Right ventricle myocardium superior (tissue), 1 donor: ENCODE results near the gene IGLON5. TPM values are rescaled to one million over a fixed set of nuclear protein-coding genes. Genes with fewer than 3 reads are reported as not detected.
A peak's percentile ranks its signal among the peaks of the same experiment; 100 is the strongest.

Experiments used
- ATAC-seq: fragments of 200-7000 bp; cut with Tn5 transposase; one replicate; pipeline ENCODE4 v1.9.1; 2020; ENCODE audit warnings: mild to moderate bottlenecking; ENCODE audit not compliant: poor library complexity
- DNase-seq: peaks from one replicate; pipeline ENCODE4 v3.0.0-alpha.2; 2020
- intact Hi-C: fragments of 100-400 bp; cut with DNase I; formaldehyde crosslinking; loops from one replicate; pipeline ENCODE4 v1.11.2; 2022
- total RNA-seq: library from RNA; stranded (reverse); fragmentation: NEBNext Ultra II Directional; extraction: Animal tissue kit (Norgen Biotek cat#: 25700); gene quantifications from one replicate; pipeline ENCODE4 v1.2.1, GENCODE V29; 2021
- donor health status: DM: no; HTN: yes; CAD: no; lungs with severe emphysema.

IGLON5 gene
- total RNA-seq, 1 donor from 2014 or later, result not detected

DNA sequence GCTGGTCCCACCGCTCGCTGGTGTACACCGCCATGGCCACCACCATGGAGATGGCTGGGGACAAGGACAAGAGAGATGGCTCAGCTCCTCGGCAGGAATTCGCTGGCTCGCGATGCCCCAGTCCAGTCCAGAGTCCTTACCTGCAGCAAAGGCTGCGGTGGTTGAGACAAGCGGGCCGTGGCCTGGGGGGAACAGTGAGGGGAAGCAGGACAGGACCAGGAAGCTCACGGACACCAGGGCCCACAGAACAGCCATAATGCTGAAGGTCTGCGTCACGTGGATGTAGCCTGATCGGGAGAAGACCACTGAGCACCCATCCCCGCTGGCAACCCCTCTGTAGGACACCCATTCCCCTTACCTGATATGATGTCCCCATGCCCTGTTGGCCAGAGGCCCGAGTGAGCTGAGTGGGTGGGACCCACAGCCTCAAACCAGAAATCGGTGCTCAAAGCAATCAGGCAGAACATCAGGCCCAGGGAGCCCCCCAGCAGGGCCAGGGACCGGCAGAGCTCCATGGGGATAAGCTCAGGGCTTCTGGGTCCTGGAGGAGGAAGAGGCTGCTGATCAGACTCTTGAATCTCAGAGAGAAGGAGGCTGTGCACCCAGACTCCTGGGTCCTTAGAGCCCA, 60.7 kb downstream of the IGLON5 start:
- DNase-seq (peak; percentile 33), ATAC-seq (no peak)
- intact Hi-C loops, result no loop called here

DNA sequence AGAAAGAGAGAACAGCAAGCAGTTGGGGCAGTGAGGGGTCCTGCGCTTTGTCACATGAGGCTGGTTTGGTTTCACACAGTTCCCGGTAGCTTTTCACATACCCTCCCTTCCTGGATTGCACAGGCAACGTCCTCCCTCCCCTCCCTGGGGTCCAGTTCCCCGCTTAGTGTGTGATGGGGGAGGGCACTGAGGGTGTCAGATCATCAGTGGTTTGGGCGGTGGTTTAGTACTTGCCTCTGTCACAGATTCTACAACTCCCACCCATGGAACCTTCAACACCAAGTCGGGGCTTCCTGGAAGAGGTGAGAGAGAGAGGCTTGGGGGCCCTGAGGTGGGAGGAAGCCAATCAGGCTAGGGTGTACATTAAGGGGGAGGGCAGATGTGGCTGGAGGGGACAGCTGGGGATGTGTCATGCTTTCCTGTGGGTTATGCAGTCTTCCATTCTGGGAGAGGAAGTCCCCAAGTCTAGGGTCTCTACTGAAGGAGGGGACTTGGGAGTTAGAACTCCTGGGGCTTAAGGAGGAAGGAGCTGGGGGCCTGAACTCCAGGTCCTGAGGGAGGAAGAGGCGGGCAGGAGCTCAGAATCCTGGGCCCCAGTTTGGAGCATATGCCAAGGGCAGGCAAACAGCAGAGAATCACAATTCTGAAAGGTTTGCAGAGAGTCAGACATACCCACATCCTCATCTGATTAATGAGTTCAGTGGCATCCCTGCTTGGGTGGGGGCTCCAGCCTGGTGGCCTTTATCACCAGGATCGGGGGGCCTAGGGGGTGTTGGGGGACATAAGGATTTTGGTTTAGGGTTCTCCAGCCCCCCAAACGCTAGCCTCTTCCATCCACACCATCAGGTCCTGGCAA, 61.4 kb downstream of the IGLON5 start, which contains the start of gene NKG7:
Gene NKG7 (minus strand): TSS at position 6 of the 856 bp plus-strand sequence. CDS start 119 bp downstream, outside the sequence.
- ATAC-seq, result no peak
- intact Hi-C loops, result no loop called here

DNA sequence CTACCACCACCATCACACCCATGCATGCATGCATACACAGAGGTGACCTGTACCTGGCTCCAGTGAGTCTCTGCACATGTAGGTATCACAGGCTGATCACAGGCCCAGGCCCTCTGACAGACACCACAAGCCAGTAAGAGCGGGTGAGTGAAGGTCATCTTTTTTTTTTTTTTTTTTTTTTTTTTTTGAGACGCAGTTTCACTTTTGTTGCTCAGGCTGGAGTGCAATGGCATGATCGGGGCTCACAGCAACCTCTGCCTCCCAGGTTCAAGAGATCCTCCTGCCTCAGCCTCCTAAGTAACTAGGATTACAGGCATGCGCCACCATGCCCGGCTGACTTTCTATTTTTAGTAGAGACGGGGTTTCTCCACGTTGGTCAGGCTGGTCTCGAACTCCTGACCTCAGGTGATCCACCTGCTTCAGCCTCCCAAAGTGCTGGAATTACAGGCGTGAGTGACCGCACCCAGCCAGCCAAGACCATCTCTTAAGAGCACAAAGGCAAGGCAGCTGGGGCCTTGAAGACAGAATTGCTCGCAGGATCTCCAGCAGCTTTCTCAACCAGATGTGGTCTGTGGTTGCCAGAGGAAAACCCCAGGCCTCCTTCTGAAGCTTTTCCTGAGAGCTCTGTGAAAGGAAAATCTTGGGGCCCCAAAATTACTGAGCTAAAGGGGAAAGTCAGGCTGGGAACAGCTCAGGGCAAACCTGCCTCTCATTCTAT, 64.2 kb downstream of the IGLON5 start:
- ATAC-seq (no peak), DNase-seq (peak; percentile 8)
- intact Hi-C loops, result no loop called here

More for the DNA sequence above, 61.4 kb downstream of the IGLON5 start, which contains the start of gene NKG7:
- peak; percentile 31 for DNase-seq

DNA sequence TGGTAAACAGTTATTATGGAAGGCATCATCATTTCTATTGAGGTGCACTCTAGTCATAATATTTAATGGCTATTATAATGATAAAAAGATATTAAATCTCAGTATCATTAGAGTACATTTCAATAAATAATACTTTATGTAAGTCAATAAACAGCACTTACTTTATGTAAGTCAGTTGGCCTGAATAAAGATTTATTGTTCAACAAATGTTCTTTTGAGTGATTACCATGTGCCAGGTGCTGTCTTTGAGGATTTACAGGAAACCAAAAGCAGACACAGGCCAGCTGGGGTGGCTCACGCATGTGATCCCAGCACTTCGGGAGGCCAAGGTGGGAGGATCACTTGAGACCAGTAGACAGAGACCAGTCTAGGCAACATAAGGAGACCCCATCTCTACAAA, 66.0 kb downstream of the IGLON5 start:
- intact Hi-C loops, result no loop called here
- ATAC-seq, result no peak
- DNase-seq, result no peak

DNA sequence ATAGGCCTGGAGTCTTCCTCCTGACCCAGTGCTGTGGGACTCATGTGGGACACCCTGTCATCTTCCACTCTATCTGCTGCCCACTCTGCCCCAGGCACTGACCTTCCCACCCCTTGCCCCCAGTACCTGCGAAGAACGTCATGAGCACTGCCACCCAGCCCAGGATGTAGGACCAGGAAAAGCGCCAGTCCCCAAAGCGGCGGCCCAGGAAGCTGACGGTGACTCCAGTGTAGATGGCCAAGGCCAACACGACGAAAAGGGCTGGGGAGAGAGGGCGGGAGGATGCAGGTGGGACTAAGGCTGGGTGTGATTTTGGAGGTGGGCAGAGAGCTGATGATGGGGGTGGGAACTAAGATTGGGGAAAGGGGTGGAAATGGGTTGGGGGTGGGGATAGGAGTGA, 68.9 kb downstream of the IGLON5 start:
- ATAC-seq, result no peak
- intact Hi-C loops, result no loop called here
- no peak for DNase-seq

Other genes starting within 250 kb of the IGLON5 start
- not detected for gene KLK13, start 246.6 kb upstream of the IGLON5 start, total RNA-seq
- gene KLK14, start 228.8 kb upstream of the IGLON5 start, total RNA-seq, result 1.9 TPM
- 4.9 TPM for gene CTU1, start 203.2 kb upstream of the IGLON5 start, total RNA-seq
- 1.7 TPM for gene SIGLEC9, start 186.7 kb upstream of the IGLON5 start, total RNA-seq
- 0.97 TPM for gene SIGLEC7, start 169.3 kb upstream of the IGLON5 start, total RNA-seq
- gene CD33, start 86.6 kb upstream of the IGLON5 start, total RNA-seq, result 7.0 TPM
- not detected for gene SIGLECL1, start 60.6 kb upstream of the IGLON5 start, total RNA-seq
- gene VSIG10L, start 30.5 kb downstream of the IGLON5 start, total RNA-seq, result 0.65 TPM
- gene ETFB, start 54.7 kb downstream of the IGLON5 start, total RNA-seq, result 530 TPM
- 0.46 TPM for gene CLDND2, start 57.4 kb downstream of the IGLON5 start, total RNA-seq
- 2.3 TPM for gene NKG7, start 61.0 kb downstream of the IGLON5 start, total RNA-seq
- not detected for gene LIM2, start 76.3 kb downstream of the IGLON5 start, total RNA-seq
- gene C19orf84, start 78.9 kb downstream of the IGLON5 start, total RNA-seq, result not detected
- gene SIGLEC10, start 106.0 kb downstream of the IGLON5 start, total RNA-seq, result 0.19 TPM
- gene SIGLEC8, start 146.8 kb downstream of the IGLON5 start, total RNA-seq, result 0.13 TPM
- not detected for gene CEACAM18, start 166.9 kb downstream of the IGLON5 start, total RNA-seq
- gene SIGLEC12, start 190.2 kb downstream of the IGLON5 start, total RNA-seq, result not detected
- 0.16 TPM for gene SIGLEC6, start 220.0 kb downstream of the IGLON5 start, total RNA-seq